GM10248 (cell line): ENCODE results near the gene ZFR.
"Not testable (repeated sequence)": the region's sequence is repeated elsewhere in the genome, so short reads cannot be mapped to it uniquely, and the experiment has no call there.

Source experiments
- CTCF ChIA-PET: fragments of 300-600 bp; sonication (Branson Sonifier 250); formaldehyde crosslinking; extraction: SDS; loops from one replicate; lab custom pipeline; 2021; ENCODE audit warnings: antibody characterized with exemption; lab: Yijun Ruan, JAX
- POLR2A ChIA-PET: fragments of 350-650 bp; sonication (Branson Sonifier 250); formaldehyde crosslinking; extraction: SDS; loops from one replicate; lab custom pipeline; 2020; ENCODE audit warnings: antibody characterized with exemption; lab: Yijun Ruan, JAX
- DNase-seq: peaks from one replicate; pipeline ENCODE4 v3.0.0; 2012; ENCODE audit errors: extremely low spot score
- TF ChIP-seq, protein P1 (sequence below): IDR thresholded peaks from 2 replicates; pipeline ENCODE4 v1.5.1; 2012; ENCODE audit warnings: mild to moderate bottlenecking, low read depth; ENCODE audit errors: extremely low read depth, missing control alignments, control extremely low read depth

ZFR gene

DNA sequence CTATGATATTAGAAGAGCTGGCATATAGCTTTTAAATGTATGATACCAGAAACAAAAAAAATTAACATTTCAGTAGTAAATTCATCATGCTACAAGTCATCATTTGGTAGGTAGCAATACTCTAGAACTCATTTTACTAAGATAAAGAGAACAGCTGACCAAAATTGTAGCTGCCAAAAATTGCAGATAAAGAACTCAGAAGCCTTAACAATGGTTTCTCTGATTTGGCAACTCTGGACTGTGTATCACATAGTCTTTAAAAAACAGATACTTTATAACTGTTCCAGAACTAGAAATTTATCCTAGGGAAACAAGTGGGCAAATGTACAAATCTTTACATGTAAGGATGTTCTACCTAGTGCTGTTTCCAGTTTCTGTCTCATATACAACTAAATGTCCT lies 33.9 kb downstream of the ZFR start:
- TF ChIP-seq, protein P1, sequence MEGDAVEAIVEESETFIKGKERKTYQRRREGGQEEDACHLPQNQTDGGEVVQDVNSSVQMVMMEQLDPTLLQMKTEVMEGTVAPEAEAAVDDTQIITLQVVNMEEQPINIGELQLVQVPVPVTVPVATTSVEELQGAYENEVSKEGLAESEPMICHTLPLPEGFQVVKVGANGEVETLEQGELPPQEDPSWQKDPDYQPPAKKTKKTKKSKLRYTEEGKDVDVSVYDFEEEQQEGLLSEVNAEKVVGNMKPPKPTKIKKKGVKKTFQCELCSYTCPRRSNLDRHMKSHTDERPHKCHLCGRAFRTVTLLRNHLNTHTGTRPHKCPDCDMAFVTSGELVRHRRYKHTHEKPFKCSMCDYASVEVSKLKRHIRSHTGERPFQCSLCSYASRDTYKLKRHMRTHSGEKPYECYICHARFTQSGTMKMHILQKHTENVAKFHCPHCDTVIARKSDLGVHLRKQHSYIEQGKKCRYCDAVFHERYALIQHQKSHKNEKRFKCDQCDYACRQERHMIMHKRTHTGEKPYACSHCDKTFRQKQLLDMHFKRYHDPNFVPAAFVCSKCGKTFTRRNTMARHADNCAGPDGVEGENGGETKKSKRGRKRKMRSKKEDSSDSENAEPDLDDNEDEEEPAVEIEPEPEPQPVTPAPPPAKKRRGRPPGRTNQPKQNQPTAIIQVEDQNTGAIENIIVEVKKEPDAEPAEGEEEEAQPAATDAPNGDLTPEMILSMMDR, result no peak
- ChIA-PET CTCF (interaction anchor here (0.7 to 2.5 kb wide), 10 partner anchors 9 to 180 kb away, joined by 3 to 9 read pairs (median 3); no protein-coding TSS in a partner anchor), POLR2A (no interaction called here)
- no peak for DNase-seq

DNA sequence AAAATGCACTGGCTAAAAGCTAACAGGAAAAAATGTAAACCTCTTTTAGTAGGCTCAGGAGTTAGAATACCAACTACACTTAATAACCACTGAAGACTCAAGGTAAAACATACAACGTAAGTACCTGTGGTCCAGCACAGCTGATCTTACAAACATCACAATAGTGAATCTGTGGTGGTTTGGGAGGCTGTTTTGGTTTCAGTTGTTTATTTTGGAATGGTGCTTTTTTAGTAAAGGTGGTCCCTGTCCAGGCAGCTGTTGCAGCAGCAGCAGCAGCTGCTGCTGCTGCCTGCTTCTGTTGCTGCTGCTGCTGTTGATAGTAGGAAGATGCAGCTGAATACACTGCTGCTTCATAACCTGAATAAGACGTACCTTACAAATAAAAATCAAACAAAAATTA lies 37.9 kb downstream of the ZFR start:
- DNase-seq, result no peak
- CTCF ChIA-PET, result interaction anchor here (0.9 to 2.0 kb wide), 11 partner anchors 9 to 183 kb away, joined by 3 to 7 read pairs (median 3); partner anchors contain the start of gene ZFR
- TF ChIP-seq, protein P1, result no peak
- POLR2A ChIA-PET, result no interaction called here

DNA sequence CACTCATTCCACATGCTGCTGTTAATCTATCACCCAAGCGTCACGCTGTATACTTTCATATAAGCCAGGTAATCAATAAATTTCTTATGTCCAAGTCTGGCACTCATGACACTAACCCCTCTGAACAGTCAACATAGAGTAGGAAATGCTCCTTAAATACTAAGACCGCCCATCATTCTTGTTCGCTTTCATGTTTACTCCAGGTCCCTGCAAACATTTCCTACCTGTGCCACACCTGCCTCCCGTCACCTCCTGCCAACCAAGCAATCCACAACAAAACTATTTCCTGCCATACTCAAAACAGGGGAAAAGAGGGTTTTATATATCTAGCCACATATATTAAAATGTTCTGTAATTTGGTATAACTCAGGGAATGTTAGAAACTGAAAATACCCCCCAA lies 39.0 kb downstream of the ZFR start:
- TF ChIP-seq, protein P1, result no peak
- DNase-seq, result no peak
- ChIA-PET POLR2A (no interaction called here), CTCF (interaction anchor here (0.9 to 2.0 kb wide), 5 partner anchors 9 to 184 kb away, joined by 3 to 7 read pairs (median 4); no protein-coding TSS in a partner anchor)

DNA sequence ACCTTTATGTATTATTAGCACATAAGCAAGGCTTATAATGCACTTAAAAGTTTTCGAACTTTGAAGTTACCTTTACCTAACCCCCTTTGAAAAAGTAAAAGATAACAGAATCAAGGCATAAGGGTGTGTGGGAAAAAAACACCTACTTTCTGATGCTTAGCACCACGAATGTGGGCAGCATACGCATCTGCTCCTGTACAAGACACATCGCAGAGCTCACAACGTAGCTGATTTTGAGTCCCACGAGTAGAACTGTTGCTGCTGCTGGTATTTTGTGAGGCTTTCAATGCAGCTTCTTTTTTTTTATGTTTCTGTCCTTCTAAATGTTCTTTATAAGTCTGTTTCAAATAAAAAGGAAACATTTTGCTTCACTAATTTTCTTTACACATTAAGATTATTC lies 40.8 kb downstream of the ZFR start:
- no peak for DNase-seq
- TF ChIP-seq, protein P1, result no peak
- CTCF ChIA-PET, result interaction anchor here (1.0 to 1.6 kb wide), 3 partner anchors 11 to 39 kb away, joined by 3 to 4 read pairs (median 3); no protein-coding TSS in a partner anchor
- POLR2A ChIA-PET, result no interaction called here

DNA sequence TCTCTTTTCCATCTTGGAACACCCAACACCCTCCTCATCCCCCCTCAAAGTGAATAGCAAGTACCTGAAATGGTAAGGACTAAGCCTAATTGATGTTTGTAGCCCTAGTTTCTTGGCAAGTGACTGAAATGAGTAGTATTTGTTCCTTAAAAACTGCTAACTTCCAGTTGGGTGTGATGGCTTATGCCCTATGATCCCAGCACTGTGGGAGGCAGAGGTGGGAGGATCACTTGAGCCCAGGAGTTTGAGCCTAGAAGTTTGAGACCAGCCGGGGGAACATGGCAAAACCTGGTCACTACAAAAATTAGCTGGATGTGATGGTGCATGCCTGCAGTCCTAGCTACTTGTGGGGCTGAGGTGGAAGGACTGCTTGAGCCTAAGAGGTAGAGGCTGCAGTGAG lies 44.1 kb downstream of the ZFR start:
- ChIA-PET POLR2A (no interaction called here), CTCF (interaction anchor here (0.9 to 3.4 kb wide), 5 partner anchors 11 to 190 kb away, joined by 3 to 9 read pairs (median 4); no protein-coding TSS in a partner anchor)
- TF ChIP-seq, protein P1, result no peak
- no peak for DNase-seq

DNA sequence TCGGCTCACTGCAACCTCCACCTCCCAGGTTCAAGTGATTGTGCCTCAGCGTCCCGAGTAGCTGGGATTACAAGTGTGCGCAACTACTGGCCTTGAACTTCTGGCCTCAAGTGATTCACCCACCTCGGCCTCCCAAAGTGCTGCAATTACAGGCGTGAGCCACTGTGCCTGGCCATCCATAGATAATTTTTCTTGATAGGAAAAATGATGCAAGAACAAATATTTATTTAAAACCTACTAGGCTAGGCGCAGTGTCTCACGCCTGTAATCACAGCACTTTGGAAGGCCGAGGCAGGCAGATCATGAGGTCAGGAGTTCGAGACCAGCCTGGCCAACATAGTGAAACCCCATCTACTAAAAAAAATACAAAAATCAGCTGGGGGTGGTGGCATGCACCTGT lies 45.8 kb downstream of the ZFR start:
- not testable (repeated sequence) for DNase-seq
- CTCF ChIA-PET, result interaction anchor here (0.9 to 1.5 kb wide), 2 partner anchors 8 to 172 kb away, joined by 3 read pairs; no protein-coding TSS in a partner anchor

DNA sequence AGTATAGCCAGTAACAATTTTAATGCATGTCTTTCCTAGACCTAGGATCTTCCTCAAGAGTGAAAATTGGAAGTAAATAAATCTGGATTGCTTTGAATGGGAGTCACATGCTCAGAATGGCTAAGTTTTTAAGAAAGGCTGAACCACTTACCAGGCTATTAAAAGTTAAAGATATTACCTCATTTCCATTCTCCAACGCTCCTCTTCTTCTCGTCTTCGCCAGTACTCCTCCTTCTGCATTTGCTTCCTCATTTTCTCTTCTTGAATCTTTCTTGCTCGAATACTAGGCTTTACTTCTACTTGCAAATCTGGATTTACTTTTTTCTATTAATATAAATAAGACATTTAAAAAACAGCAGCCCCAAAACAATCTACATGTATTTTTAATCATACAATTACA lies 49.6 kb downstream of the ZFR start:
- TF ChIP-seq, protein P1, result no peak
- POLR2A ChIA-PET, result no interaction called here
- DNase-seq, result no peak
- CTCF ChIA-PET, result no interaction called here

More for the DNA sequence above, 45.8 kb downstream of the ZFR start:
- POLR2A ChIA-PET, result not testable (repeated sequence)
